Urinary bladder (tissue), 4 donors: ENCODE data around the gene TDRD12. TPM values are rescaled to one million over a fixed set of nuclear protein-coding genes. Genes with fewer than 3 reads are reported as not detected.
"Not testable (repeated sequence)": the region's sequence is repeated elsewhere in the genome, so short reads cannot be mapped to it uniquely, and the experiment has no call there.

Experiments
- DNase-seq: peaks from one replicate; pipeline ENCODE4 v3.0.0-alpha.2; 2015; ENCODE audit errors: extremely low spot score
- H3K27ac ChIP-seq: one replicate; pipeline ENCODE4 v1.5.1; 2013; ENCODE audit warnings: low read depth, mild to moderate bottlenecking, moderate library complexity
- H3K36me3 ChIP-seq: one replicate; pipeline ENCODE4 v1.6.1; 2013; ENCODE audit warnings: mild to moderate bottlenecking, moderate library complexity; ENCODE audit not compliant: insufficient read depth
- H3K4me1 ChIP-seq: one replicate; pipeline ENCODE4 v1.6.1; 2013; ENCODE audit warnings: mild to moderate bottlenecking, moderate library complexity; ENCODE audit not compliant: insufficient read depth
- H3K4me3 ChIP-seq: one replicate; pipeline ENCODE4 v1.5.1; 2013; ENCODE audit warnings: low read depth, low read length
- WGBS: extraction: QIAGEN DNeasy Blood & Tissue Kit; methylation state at CpG from one replicate; pipeline ENCODE4 v1.1.7; 2013; 5-methylcytosine and 5-hydroxymethylcytosine counted together
- polyA plus RNA-seq: library from polyadenylated mRNA; stranded (reverse); fragments of 200-250 nt; gene quantifications from one replicate; pipeline ENCODE4 v1.2.3, GENCODE V29; 2013
- total RNA-seq: library from RNA; depleted of rRNA; stranded (reverse); fragments of >200 nt; gene quantifications from one replicate; pipeline ENCODE4 v1.2.3, GENCODE V29; 2014
- donor health status: healthy with polysubstance abuse.
- donor health status: healthy.

TDRD12 gene
- total and polyA plus RNA-seq, 2 donors = 0.24 to 1.1 TPM

DNA sequence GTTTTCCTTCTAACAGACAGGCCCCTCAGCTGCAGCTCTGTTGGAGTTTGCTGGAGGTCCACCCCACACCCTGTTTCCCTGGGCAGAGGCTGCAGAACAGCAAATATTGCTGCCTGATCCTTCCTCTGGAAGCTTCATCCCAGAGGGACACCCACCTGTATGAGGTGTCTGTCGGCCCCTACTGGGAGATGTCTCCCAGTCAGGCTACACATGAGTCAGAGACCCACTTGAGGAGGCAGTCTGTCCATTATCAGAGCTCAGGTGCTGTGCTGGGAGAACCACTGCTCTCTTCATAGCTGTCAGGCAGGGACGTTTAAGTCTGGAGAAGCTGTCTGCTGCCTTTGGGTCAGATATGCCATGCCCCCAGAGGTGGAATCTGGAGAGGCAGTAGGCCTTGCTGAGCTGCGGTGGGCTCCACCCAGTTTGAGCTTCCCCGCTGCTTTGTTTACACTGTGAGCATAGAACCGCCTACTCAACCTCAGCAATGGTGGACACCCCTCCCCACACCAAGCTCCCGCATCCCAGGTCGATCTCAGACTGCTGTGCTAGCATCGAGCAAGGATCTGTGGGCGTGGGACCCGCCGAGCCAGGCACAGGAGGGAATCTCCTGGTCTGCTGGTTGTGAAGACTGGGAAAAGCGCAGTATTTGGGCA lies 67.7 kb downstream of the TDRD12 start:
- not testable (repeated sequence) for H3K4me1 ChIP-seq, H3K4me3 ChIP-seq, DNase-seq, H3K27ac ChIP-seq, H3K36me3 ChIP-seq
- WGBS = 50% methylated on average over 12 of the region's 12 CpGs

- 93% methylated on average over 5 of the region's 5 CpGs for WGBS
- H3K27ac ChIP-seq, H3K4me1 ChIP-seq, H3K36me3 ChIP-seq, H3K4me3 ChIP-seq, DNase-seq: not testable (repeated sequence)
Observed at GRCh38 chr19:32787895-32788294, 68.3 kb downstream of the TDRD12 start.

GRCh38 chr19:32789429-32789828 lies 69.9 kb downstream of the TDRD12 start:
- 96% methylated on average over 10 of the region's 10 CpGs for WGBS
- no peak overlapping the region for H3K27ac ChIP-seq
- H3K4me3 ChIP-seq = no peak overlapping the region
- H3K4me1 ChIP-seq = no peaks in the 10 kb centered on the region
- H3K36me3 ChIP-seq = no peaks in the 10 kb centered on the region
- no peak for DNase-seq

- Histone ChIP-seq H3K4me3 (no peak overlapping the region), H3K36me3 (no peaks in the 10 kb centered on the region), H3K27ac (no peak overlapping the region), H3K4me1 (no peaks in the 10 kb centered on the region)
- no peak for DNase-seq
- 75% methylated on average over 4 of the region's 4 CpGs for WGBS
Observed at GRCh38 chr19:32798201-32798600, 78.6 kb downstream of the TDRD12 start.

DNA sequence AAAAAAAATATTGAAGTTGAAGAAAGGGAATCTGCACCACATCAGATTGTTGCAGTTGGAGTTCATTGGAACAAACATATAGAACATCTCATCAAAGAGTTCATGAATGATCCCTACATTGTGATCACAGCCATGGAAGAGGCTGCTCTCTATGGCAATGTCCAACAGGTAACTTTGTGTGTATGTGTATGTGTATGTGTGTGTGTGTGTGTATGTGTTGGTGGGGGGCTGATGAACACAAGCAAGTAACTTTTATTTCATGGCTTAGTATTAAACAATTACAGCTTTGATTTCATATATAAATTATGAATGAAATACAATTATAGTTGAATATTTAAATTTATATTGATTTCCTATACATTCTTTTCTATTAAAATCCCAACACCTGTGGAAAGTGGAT lies 80.6 kb downstream of the TDRD12 start:
- Histone ChIP-seq H3K4me3 (no peak overlapping the region), H3K27ac (no peak overlapping the region), H3K36me3 (no peaks in the 10 kb centered on the region), H3K4me1 (no peaks in the 10 kb centered on the region)
- DNase-seq = no peak

GRCh38 chr19:32800754-32801153 lies 81.2 kb downstream of the TDRD12 start:
- DNase-seq = no peak
- H3K4me1 ChIP-seq = no peaks in the 10 kb centered on the region
- H3K4me3 ChIP-seq = no peak overlapping the region
- H3K36me3 ChIP-seq = no peaks in the 10 kb centered on the region
- 24% methylated on average over 4 of the region's 4 CpGs for WGBS
- no peak overlapping the region for H3K27ac ChIP-seq

GRCh38 chr19:32802840-32803239 lies 83.3 kb downstream of the TDRD12 start:
- Histone ChIP-seq H3K27ac (no peak overlapping the region), H3K4me1 (no peaks in the 10 kb centered on the region), H3K4me3 (no peak overlapping the region), H3K36me3 (no peaks in the 10 kb centered on the region)
- WGBS = 69% methylated on average over 12 of the region's 12 CpGs
- DNase-seq = no peak

- Histone ChIP-seq H3K36me3 (no peaks in the 10 kb centered on the region), H3K4me3 (no peak overlapping the region), H3K27ac (no peak overlapping the region), H3K4me1 (no peaks in the 10 kb centered on the region)
- DNase-seq = no peak
- 80% methylated on average over 4 of the region's 4 CpGs for WGBS
Observed at GRCh38 chr19:32808236-32808635, 88.7 kb downstream of the TDRD12 start.

- H3K36me3 ChIP-seq = no peaks in the 10 kb centered on the region
- H3K4me3 ChIP-seq = no peak overlapping the region
- 53% methylated on average over 5 of the region's 5 CpGs for WGBS
- H3K27ac ChIP-seq = no peak overlapping the region
- H3K4me1 ChIP-seq = no peaks in the 10 kb centered on the region
- no peak for DNase-seq
Observed at GRCh38 chr19:32809254-32809653, 89.7 kb downstream of the TDRD12 start.

DNA sequence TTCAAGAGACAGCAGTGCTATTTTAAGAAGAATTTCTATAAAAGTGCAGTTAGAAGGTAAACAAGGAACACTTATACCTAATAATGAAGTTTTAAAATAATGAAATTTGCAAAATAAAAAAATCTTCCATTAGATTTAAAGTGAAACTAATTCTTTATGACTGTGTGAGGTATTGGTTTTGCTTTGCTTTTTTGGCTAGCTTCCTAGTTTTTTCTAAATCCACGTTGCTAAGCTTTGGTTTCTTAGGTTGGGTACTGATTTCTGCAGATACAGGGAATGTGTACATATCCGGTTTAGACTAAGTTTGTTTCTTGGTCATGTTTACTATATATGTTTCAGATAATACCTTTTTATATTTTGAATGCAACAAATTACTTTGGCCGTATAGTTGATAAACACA lies 90.2 kb downstream of the TDRD12 start:
- Histone ChIP-seq H3K4me1 (no peaks in the 10 kb centered on the region), H3K36me3 (no peaks in the 10 kb centered on the region), H3K4me3 (no peak overlapping the region), H3K27ac (no peak overlapping the region)
- WGBS = 35% methylated on average over 3 of the region's 3 CpGs
- no peak for DNase-seq

DNA sequence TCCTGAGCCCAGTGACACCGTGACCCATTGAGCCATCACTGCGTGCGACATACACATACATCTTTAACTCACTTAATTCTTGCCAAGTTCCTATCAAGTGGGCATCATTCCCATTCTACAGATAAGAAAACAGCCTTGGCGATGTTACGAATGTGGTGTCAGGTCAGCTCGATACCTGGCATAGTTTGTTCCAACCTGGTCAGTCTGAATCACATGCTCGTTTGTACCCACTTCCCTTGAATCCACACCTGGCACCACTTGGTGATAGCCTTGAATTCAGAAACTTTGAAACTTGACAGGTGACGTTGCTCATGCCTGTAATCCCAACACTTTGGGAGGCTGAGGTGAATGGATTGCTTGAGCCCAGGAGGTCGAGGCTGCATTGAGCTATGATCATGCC lies 90.9 kb downstream of the TDRD12 start:
- Histone ChIP-seq H3K4me3 (no peak overlapping the region), H3K36me3 (no peaks in the 10 kb centered on the region), H3K4me1 (no peaks in the 10 kb centered on the region), H3K27ac (no peak overlapping the region)
- DNase-seq = no peak
- WGBS = 74% methylated on average over 9 of the region's 9 CpGs

GRCh38 chr19:32811151-32811550 lies 91.6 kb downstream of the TDRD12 start:
- no peaks in the 10 kb centered on the region for H3K36me3 ChIP-seq
- no peaks in the 10 kb centered on the region for H3K4me1 ChIP-seq
- no peak overlapping the region for H3K27ac ChIP-seq
- no peak overlapping the region for H3K4me3 ChIP-seq
- 51% methylated on average over 11 of the region's 11 CpGs for WGBS
- no peak for DNase-seq

DNA sequence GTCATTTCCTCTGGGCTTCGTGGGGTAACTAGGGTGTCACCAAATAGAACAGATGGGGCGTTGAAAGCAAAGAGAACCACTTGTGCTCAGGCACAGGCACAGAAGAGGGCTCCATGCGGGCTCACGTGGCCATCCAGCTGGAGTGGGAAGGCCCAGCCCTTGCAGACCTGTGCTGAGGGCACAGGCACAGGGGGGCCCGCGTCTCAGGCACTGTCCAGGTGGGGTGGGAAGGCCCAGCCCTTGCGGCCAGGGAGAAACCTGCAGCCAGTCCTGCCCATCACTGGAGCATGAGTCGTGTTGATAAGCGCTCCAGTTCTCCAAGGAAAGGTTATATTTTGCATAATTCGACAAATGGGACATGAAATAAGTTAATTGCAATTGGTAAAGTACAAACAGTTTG lies 92.5 kb downstream of the TDRD12 start:
- Histone ChIP-seq H3K4me1 (no peaks in the 10 kb centered on the region), H3K4me3 (no peak overlapping the region), H3K27ac (no peak overlapping the region), H3K36me3 (no peaks in the 10 kb centered on the region)
- DNase-seq = no peak
- WGBS = 75% methylated on average over 10 of the region's 10 CpGs

DNA sequence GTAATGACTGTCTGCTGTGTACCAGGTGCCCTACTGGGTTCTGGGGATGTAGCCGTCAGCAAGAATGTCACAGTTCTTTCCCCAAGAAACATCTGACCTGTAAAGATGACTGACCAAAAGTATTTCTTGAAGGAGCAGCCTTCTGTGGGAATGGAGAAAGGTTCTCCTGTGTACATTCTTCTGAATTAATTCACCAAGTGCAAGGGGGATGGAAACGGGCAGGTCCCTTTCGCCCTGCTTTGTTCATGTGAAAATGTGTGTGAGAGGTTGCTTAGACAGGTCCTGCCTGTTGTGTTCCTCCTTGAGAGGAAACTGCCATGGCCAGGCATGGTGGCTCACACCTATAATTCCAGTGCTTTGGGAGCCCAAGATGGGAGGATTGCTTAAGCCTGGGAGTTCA lies 93.0 kb downstream of the TDRD12 start:
- 65% methylated on average over 3 of the region's 3 CpGs for WGBS
- Histone ChIP-seq H3K36me3 (no peaks in the 10 kb centered on the region), H3K4me3 (no peak overlapping the region), H3K4me1 (no peaks in the 10 kb centered on the region), H3K27ac (no peak overlapping the region)
- no peak for DNase-seq

GRCh38 chr19:32813862-32814425 lies 94.4 kb downstream of the TDRD12 start:
- Histone ChIP-seq H3K4me1 (no peaks in the 10 kb centered on the region), H3K36me3 (no peaks in the 10 kb centered on the region), H3K4me3 (no peak overlapping the region), H3K27ac (no peak overlapping the region)
- WGBS = 54% methylated on average over 15 of the region's 15 CpGs
- DNase-seq = no peak
